ENCODE measurements around the gene TRAF4. TPM values are rescaled to one million over a fixed set of nuclear protein-coding genes. Genes with fewer than 3 reads are reported as not detected.

The TRAF4 gene
- total and polyA plus RNA-seq, 2 donors (not counting 3 experiments of a cell fraction or from before 2014, with no cell fraction given), result 79.5 to 83.9 TPM

DNA sequence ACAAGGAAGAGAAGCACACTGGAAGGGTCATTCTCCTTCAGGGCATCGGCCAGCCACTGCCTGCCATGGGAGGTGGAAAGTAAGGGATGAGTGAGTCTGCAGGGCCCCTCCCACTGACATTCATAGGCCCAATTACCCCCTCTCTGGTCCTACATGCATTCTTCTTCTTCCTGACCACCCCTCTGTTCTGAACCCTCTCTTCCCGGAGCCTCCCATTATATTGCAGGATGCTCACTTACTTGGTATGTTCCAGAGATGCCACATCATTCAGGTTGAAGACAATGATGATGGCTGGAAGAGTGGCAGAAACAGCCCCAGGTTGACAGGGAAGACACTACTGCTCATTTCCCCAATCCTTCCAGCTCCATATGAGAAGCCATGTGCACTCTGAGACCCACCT, 28.6 kb upstream of the TRAF4 start:
- Histone ChIP-seq H3K27me3 (ENCODE audit: control insufficient read depth in 2 of 2, insufficient read depth in 2 of 2, low read length in 2 of 2) (no peaks in the 10 kb centered on the region), H4K20me1 (replicated peaks; ENCODE audit: control insufficient read depth, extremely low read depth, insufficient read depth, low read length) (no peaks in the 10 kb centered on the region), H3K4me2 (ENCODE audit: insufficient read depth, low read length) (no peak overlapping the region), H3K27ac (ENCODE audit: insufficient read depth, low read depth, low read length) (no peak overlapping the region), H3K4me1 (ENCODE audit: control insufficient read depth, extremely low read depth, insufficient read depth, low read length) (peaks cover 24% of the 10 kb centered on the region), H2AFZ (ENCODE audit: low read depth, low read length) (no peak overlapping the region), H3K9ac (replicated peaks; ENCODE audit: extremely low read depth, insufficient read depth, low read length) (no peak overlapping the region), H3K79me2 (ENCODE audit: control insufficient read depth, insufficient read depth, low read length) (peaks cover 10% of the 10 kb centered on the region), H3K9me1 (replicated peaks; ENCODE audit: control insufficient read depth, extremely low read depth, insufficient read depth, low read length) (no peaks in the 10 kb centered on the region), H3K36me3 (ENCODE audit: control insufficient read depth in 2 of 2, extremely low read depth in 1 of 2, insufficient read depth in 2 of 2, low read length in 2 of 2) (peaks cover 0 to 11% of the 10 kb centered on the region in 2 experiments), H3K4me3 (replicated peaks in 1 of 3; ENCODE audit: insufficient read depth in 1 of 3, low read depth in 1 of 3, low read length in 3 of 3) (no peak overlapping the region), H3K9me3 (replicated peaks; ENCODE audit: control insufficient read depth, insufficient read depth, low read length) (no peaks in the 10 kb centered on the region)
- FAIRE-seq (no peak), DNase-seq (ENCODE audit: low read depth, low spot score) (no peak)
- no TSS peak for BruUV-seq (replicated peaks)
- POLR2A ChIA-PET, result no interaction called here
- TF ChIP-seq MYC (IDR thresholded peaks at IDR 0.05; ENCODE audit: low read depth, low read length), result no peak
- TF ChIP-seq POLR2A (IDR thresholded peaks at IDR 0.05; ENCODE audit: low read depth, low read length), result no peak
- TF ChIP-seq, protein P1, sequence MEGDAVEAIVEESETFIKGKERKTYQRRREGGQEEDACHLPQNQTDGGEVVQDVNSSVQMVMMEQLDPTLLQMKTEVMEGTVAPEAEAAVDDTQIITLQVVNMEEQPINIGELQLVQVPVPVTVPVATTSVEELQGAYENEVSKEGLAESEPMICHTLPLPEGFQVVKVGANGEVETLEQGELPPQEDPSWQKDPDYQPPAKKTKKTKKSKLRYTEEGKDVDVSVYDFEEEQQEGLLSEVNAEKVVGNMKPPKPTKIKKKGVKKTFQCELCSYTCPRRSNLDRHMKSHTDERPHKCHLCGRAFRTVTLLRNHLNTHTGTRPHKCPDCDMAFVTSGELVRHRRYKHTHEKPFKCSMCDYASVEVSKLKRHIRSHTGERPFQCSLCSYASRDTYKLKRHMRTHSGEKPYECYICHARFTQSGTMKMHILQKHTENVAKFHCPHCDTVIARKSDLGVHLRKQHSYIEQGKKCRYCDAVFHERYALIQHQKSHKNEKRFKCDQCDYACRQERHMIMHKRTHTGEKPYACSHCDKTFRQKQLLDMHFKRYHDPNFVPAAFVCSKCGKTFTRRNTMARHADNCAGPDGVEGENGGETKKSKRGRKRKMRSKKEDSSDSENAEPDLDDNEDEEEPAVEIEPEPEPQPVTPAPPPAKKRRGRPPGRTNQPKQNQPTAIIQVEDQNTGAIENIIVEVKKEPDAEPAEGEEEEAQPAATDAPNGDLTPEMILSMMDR (IDR thresholded peaks at IDR 0.05; ENCODE audit: extremely low read depth in 1 of 2, insufficient read depth in 1 of 2, low read depth in 1 of 2, low read length in 2 of 2), result no peak
- TF ChIP-seq, protein P2, sequence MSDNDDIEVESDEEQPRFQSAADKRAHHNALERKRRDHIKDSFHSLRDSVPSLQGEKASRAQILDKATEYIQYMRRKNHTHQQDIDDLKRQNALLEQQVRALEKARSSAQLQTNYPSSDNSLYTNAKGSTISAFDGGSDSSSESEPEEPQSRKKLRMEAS (IDR thresholded peaks at IDR 0.05; ENCODE audit: insufficient read depth, insufficient read length), result no peak
- no peak for TF ChIP-seq JUN (IDR thresholded peaks at IDR 0.05; ENCODE audit: borderline replicate concordance, insufficient read depth, insufficient read length, low read depth)
- TF ChIP-seq EZH2 (IDR thresholded peaks at IDR 0.05; ENCODE audit: borderline replicate concordance, low read depth, low read length, severe bottlenecking), result no peak
- TF ChIP-seq GATA2 (IDR thresholded peaks at IDR 0.05; ENCODE audit: insufficient read depth, insufficient read length, low read depth, low read length), result no peak
- dilution Hi-C loops (cut with MboI; ENCODE audit: extremely low pct_ligation_motif_present, low sequenced_read_pairs) (no loop called here), intact Hi-C loops (cut with micrococcal nuclease) (loop anchor here (5.0 kb wide), 2 partner anchors 68 to 97 kb away; partner anchors contain the start of gene BLTP2)
- CTCF ChIA-PET, result interaction anchor here (1.3 kb wide), 1 partner anchor 35 kb away, joined by 3 read pairs; no protein-coding TSS in a partner anchor

All from endothelial cell of umbilical vein (primary cell).